ENCODE results near the gene PDC. TPM values are rescaled to one million over a fixed set of nuclear protein-coding genes. Genes with fewer than 3 reads are reported as not detected.
A peak's percentile ranks its signal among the peaks of the same experiment; 100 is the strongest.

Gene PDC
- total RNA-seq, 1 donor from 2014 or later, result not detected

DNA sequence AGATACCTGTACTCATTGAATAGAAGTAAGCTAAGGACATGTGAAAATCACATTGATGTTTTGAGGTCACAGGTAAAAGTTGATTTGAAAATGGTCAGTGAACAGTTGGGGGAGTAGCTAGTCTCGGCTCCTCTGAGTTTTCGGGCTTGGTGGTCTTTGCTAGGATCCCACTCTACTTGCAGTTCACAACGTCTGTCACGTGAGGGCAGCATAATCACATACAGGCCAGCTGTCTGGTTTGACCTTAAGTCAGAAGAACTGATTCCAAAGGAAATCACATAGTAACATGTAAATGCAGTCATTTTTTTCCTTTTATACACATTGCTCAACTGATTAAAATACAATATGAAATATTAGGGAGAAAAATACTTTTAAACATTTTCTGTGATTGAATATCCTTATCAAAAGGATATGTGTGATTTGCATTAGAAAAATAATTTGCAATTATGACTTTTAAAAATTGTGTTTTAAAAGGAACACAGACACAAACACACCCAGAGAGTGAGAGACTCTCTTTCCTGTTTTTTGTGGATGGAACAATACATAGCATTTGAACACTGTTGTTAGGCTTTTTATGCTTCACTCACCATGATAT lies 21.8 kb upstream of the PDC start:
- DNase-seq, result peak; percentile 26
- Mint-ChIP-seq H3K36me3 (ENCODE audit: low read depth) (no peaks in the 10 kb centered on the region), H3K9me3 (no peaks in the 10 kb centered on the region), H3K27me3 (no peaks in the 10 kb centered on the region), H3K4me1 (no peaks in the 10 kb centered on the region), H3K27ac (no peak overlapping the region), H3K4me3 (no peak overlapping the region)
- TF ChIP-seq, protein P1, sequence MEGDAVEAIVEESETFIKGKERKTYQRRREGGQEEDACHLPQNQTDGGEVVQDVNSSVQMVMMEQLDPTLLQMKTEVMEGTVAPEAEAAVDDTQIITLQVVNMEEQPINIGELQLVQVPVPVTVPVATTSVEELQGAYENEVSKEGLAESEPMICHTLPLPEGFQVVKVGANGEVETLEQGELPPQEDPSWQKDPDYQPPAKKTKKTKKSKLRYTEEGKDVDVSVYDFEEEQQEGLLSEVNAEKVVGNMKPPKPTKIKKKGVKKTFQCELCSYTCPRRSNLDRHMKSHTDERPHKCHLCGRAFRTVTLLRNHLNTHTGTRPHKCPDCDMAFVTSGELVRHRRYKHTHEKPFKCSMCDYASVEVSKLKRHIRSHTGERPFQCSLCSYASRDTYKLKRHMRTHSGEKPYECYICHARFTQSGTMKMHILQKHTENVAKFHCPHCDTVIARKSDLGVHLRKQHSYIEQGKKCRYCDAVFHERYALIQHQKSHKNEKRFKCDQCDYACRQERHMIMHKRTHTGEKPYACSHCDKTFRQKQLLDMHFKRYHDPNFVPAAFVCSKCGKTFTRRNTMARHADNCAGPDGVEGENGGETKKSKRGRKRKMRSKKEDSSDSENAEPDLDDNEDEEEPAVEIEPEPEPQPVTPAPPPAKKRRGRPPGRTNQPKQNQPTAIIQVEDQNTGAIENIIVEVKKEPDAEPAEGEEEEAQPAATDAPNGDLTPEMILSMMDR (IDR thresholded peaks at IDR 0.05), result no peak
- intact Hi-C loops (cut with micrococcal nuclease), result loop anchor here (1.0 to 10.0 kb wide), 2 partner anchors 322 to 504 kb away; no protein-coding TSS in a partner anchor
- peak; percentile 21 for ATAC-seq (ENCODE audit: low read depth)
- CTCF ChIA-PET, result interaction anchor here (0.6 to 1.2 kb wide), 4 partner anchors 17 to 504 kb away, joined by 3 to 14 read pairs (median 4); no protein-coding TSS in a partner anchor
- POLR2A ChIA-PET, result no interaction called here

DNA sequence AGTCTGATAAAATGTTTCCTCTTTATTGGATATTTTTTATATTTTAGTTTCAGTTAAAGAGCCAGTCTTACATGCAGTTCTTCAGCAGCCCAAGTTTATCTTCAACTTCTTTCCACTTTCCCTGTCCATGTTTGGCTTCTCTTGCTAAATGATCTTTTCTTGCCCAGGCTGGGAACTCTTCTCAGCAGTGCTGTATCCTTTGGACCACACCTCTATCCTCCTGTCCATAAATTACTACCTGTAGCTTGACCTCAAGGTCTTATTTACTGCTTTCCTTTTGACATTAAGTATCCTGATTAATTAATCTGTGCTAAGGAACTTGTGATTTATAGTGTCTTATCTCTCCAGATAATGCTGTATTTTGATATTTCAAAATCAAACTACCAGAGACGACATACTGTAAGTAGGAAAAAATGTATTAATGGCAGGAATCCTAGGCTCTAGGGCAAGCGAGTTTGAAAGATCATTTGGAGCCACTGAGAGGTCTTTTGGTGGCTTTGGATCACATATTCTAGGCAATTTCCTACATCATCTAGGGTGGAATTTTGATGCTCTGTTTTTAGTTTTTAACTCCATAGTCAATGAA lies 20.5 kb upstream of the PDC start:
- TF ChIP-seq, protein P1 (IDR thresholded peaks at IDR 0.05), result no peak
- H3K27ac Mint-ChIP-seq, result no peak overlapping the region
- H3K36me3 Mint-ChIP-seq (ENCODE audit: low read depth), result no peaks in the 10 kb centered on the region
- intact Hi-C loops (cut with micrococcal nuclease), result loop anchor here (10.0 kb wide), 1 partner anchor 323 kb away; no protein-coding TSS in a partner anchor
- no peaks in the 10 kb centered on the region for H3K4me1 Mint-ChIP-seq
- no peaks in the 10 kb centered on the region for H3K27me3 Mint-ChIP-seq
- no peaks in the 10 kb centered on the region for H3K9me3 Mint-ChIP-seq
- H3K4me3 Mint-ChIP-seq, result no peak overlapping the region
- ATAC-seq (ENCODE audit: low read depth), result no peak
- ChIA-PET POLR2A (no interaction called here), CTCF (no interaction called here)
- no peak for DNase-seq

GRCh38 chr1:186479162-186479561 lies 18.2 kb upstream of the PDC start:
- no peaks in the 10 kb centered on the region for H3K4me1 Mint-ChIP-seq
- ChIA-PET CTCF (interaction anchor here (1.6 kb wide), 1 partner anchor 507 kb away, joined by 9 read pairs; no protein-coding TSS in a partner anchor), POLR2A (no interaction called here)

GRCh38 chr1:186476264-186477040 lies 15.5 kb upstream of the PDC start:
- no peak for DNase-seq
- no peak overlapping the region for H3K27ac Mint-ChIP-seq
- ATAC-seq (ENCODE audit: low read depth), result no peak
- ChIA-PET POLR2A (no interaction called here), CTCF (no interaction called here)
- H3K4me3 Mint-ChIP-seq, result no peak overlapping the region
- no peaks in the 10 kb centered on the region for H3K36me3 Mint-ChIP-seq (ENCODE audit: low read depth)
- no peaks in the 10 kb centered on the region for H3K4me1 Mint-ChIP-seq
- TF ChIP-seq, protein P1 (IDR thresholded peaks at IDR 0.05), result no peak
- intact Hi-C loops (cut with micrococcal nuclease), result no loop called here
- H3K9me3 Mint-ChIP-seq, result no peaks in the 10 kb centered on the region
- no peaks in the 10 kb centered on the region for H3K27me3 Mint-ChIP-seq

More at GRCh38 chr1:186479162-186479561, 18.2 kb upstream of the PDC start:
- no peak overlapping the region for H3K4me3 Mint-ChIP-seq
- DNase-seq (no peak), ATAC-seq (ENCODE audit: low read depth) (no peak)
- H3K27ac Mint-ChIP-seq, result no peak overlapping the region
- H3K27me3 Mint-ChIP-seq, result no peaks in the 10 kb centered on the region
- intact Hi-C loops (cut with micrococcal nuclease), result no loop called here
- no peaks in the 10 kb centered on the region for H3K9me3 Mint-ChIP-seq
- TF ChIP-seq, protein P1 (IDR thresholded peaks at IDR 0.05), result no peak
- H3K36me3 Mint-ChIP-seq (ENCODE audit: low read depth), result no peaks in the 10 kb centered on the region

DNA sequence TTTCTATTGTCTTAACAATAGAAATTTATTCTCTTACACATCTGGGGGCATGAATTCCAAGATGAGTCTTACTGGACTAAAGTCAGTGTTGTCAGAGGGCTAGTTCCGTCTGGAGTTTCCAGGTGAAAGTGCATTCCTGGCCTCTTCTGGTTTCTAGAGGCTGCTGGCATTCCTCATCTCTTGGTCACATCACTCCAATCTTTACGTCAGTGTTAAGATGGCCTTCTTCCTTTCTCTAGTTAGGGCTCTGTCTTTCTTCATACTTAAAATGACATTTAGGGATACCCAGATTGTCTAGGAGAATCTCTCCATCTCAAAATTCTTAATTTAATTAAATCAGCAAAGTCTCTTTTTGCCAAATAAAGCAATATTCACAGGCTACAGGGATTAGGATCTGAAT lies 13.3 kb upstream of the PDC start:
- intact Hi-C loops (cut with micrococcal nuclease), result no loop called here
- Mint-ChIP-seq H3K27me3 (no peaks in the 10 kb centered on the region), H3K4me3 (no peak overlapping the region), H3K4me1 (no peaks in the 10 kb centered on the region), H3K9me3 (no peaks in the 10 kb centered on the region), H3K36me3 (ENCODE audit: low read depth) (no peaks in the 10 kb centered on the region), H3K27ac (no peak overlapping the region)
- ChIA-PET CTCF (no interaction called here), POLR2A (no interaction called here)
- no peak for DNase-seq
- TF ChIP-seq, protein P1 (IDR thresholded peaks at IDR 0.05), result no peak
- ATAC-seq (ENCODE audit: low read depth), result no peak

Measured in activated B cell treated with CpG ODN at 0.5 μM for 24 hours (primary cell).